Tibial artery (tissue), 4 donors: ENCODE results near the gene EXOC6.

ENCODE experiments used
- DNase-seq, 2 donors: peaks; one replicate each; pipeline ENCODE4 v3.0.0-alpha.2; 2019
- H3K27ac ChIP-seq, 2 donors: fragments of 200-600 bp; sonication (generic) in 1 of 2; 1 replicate in 1 of 2; 2 replicates in 1 of 2; pipeline ENCODE4 v1.5.1; 2018 to 2019; ENCODE audit warnings: mild to moderate bottlenecking in 1 of 2
- H3K27me3 ChIP-seq, 2 donors: fragments of 200-600 bp; sonication (generic) in 1 of 2; one replicate each; pipeline versions ENCODE4 v1.5.1 to v1.6.0; 2016 to 2019
- H3K36me3 ChIP-seq, 3 donors: fragments of 200-600 bp; sonication (generic) in 2 of 3; one replicate each; pipeline ENCODE4 v1.5.1; 2016 to 2019; ENCODE audit warnings: mild to moderate bottlenecking in 2 of 3
- H3K4me1 ChIP-seq, 4 donors: fragments of 200-600 bp; sonication (generic) in 2 of 4; 1 replicate in 3 of 4; 2 replicates in 1 of 4; pipeline ENCODE4 v1.5.1; 2016 to 2019
- H3K4me3 ChIP-seq, 2 donors: fragments of 200-600 bp; sonication (generic) in 1 of 2; 1 replicate in 1 of 2; 2 replicates in 1 of 2; pipeline ENCODE4 v1.5.1; 2018 to 2019; ENCODE audit warnings: mild to moderate bottlenecking in 2 of 2
- H3K9me3 ChIP-seq, 3 donors: fragments of 200-600 bp; sonication (generic) in 1 of 3; one replicate each; pipeline ENCODE4 v1.5.1; 2016 to 2019
- CTCF ChIP-seq, 2 experiments: fragments of 200-600 bp in 1 of 2; fragments of 450-650 bp in 1 of 2; IDR thresholded peaks; one replicate each; pipeline ENCODE4 v1.5.1; 2017 to 2019; ENCODE audit warnings: antibody characterized with exemption in 2 of 2, mild to moderate bottlenecking in 1 of 2, moderate library complexity in 1 of 2
- intact Hi-C: fragments of 100-400 bp; cut with DNase I; formaldehyde crosslinking; loops from one replicate; pipeline ENCODE4 v1.15.0; 2023; ENCODE audit warnings: low total_unique reads

Gene EXOC6

DNA sequence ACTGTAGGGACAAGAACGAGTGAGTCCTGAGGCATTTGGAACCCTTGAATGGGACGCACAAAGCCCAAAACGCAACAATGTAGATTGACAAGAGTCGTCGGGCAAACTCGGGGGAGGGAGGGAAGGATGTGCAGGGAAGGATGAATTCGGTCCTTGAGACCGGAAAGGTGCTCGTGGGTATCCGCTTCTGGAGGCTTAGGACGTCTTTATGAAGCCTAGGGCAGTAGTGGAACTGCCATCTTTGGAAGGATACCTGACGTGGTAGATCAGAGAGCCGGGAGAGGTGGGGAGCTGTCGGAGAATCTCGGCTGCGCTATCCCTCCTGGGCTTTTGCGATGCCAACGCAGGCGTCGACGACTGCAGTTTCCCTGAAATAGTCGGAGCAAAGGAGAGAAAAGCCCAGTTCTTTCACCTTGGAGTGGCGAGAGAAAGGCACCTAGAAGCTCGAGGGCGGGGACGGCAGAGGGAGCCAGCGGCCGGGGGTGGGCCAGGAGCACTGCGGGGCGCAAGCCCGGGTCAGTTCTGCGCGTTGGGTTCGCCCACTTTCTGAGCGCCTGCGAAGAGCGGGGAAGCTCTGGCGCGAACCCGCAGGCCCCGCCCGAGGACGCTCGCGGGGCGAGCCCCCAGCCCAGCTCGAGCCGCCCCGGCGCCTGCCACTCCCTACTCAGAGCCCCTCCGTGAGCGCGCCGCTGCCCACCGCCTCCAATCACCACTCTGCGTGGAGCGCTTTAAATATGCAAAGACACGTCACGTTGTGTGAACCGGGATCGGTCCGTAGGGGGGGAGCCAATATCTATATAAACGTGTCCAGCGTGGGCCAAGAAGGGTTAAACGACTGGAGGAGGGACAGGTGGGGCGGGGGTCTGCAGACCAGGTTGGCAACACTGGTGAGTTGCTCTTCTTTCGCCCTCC, 211.9 kb downstream of the EXOC6 start, which contains the start of gene CYP26C1:
CYP26C1 (plus strand) TSS at position 824 of the 912 bp plus-strand sequence. CDS start 466 bp downstream, outside the sequence.
- H3K27ac ChIP-seq, result no peak within 1 kb of the TSS
- no peak for DNase-seq
- no peaks in the 10 kb centered on the region for H3K9me3 ChIP-seq
- peaks cover 0 to 57% of the 10 kb centered on the region in 2 donors for H3K27me3 ChIP-seq
- peaks cover 5 to 11% (median 5%) of the 10 kb centered on the region in 3 donors for H3K36me3 ChIP-seq
- H3K4me3 ChIP-seq, result no peak within 1 kb of the TSS
- intact Hi-C loops, result loop anchor here (10.0 kb wide), 1 partner anchor 95 kb away; no protein-coding TSS in a partner anchor
- peaks cover 0 to 33% (median 24%) of the 10 kb centered on the region in 4 donors for H3K4me1 ChIP-seq
- no peak for TF ChIP-seq CTCF (IDR thresholded peaks at IDR 0.05)

DNA sequence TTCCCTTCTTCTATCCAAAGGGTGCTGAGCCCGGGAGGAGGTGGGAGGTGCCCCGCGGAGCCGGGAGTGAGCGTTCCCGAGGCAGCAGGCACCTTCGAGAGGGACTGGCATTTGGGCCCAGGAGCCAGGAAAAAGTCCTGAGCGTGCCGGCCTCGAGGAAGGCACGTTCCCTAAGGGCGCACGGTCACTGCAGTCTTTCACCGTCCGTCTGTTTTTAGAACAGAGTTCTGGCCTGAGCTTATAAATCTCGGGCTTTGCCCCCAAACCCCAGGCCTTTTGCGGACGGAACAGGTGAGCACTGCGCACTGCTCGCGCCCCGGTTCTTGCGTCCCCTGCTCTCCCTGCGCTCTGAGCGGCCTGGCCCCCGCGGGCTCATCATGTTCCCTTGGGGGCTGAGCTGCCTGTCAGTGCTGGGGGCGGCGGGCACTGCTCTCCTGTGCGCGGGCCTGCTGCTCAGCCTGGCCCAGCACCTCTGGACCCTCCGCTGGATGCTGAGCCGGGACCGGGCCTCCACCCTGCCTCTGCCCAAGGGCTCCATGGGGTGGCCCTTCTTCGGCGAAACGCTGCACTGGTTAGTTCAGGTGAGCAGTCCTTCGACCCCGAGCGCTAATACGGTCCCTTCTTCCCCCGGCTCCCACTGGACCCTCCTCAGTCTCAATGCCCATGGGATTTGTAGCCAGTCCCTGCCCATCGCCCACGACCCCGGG, 212.7 kb downstream of the EXOC6 start:
- Histone ChIP-seq H3K27ac (no peak overlapping the region), H3K4me3 (no peak overlapping the region), H3K9me3 (no peaks in the 10 kb centered on the region), H3K4me1 (peaks cover 0 to 41% (median 29%) of the 10 kb centered on the region in 4 donors), H3K27me3 (peaks cover 0 to 65% of the 10 kb centered on the region in 2 donors), H3K36me3 (peaks cover 5 to 11% (median 5%) of the 10 kb centered on the region in 3 donors)
- DNase-seq, result peak in 1 of 2 donors; percentile 61
- intact Hi-C loops, result loop anchor here (10.0 kb wide), 1 partner anchor 96 kb away; no protein-coding TSS in a partner anchor
- TF ChIP-seq CTCF (IDR thresholded peaks at IDR 0.05), result no peak

DNA sequence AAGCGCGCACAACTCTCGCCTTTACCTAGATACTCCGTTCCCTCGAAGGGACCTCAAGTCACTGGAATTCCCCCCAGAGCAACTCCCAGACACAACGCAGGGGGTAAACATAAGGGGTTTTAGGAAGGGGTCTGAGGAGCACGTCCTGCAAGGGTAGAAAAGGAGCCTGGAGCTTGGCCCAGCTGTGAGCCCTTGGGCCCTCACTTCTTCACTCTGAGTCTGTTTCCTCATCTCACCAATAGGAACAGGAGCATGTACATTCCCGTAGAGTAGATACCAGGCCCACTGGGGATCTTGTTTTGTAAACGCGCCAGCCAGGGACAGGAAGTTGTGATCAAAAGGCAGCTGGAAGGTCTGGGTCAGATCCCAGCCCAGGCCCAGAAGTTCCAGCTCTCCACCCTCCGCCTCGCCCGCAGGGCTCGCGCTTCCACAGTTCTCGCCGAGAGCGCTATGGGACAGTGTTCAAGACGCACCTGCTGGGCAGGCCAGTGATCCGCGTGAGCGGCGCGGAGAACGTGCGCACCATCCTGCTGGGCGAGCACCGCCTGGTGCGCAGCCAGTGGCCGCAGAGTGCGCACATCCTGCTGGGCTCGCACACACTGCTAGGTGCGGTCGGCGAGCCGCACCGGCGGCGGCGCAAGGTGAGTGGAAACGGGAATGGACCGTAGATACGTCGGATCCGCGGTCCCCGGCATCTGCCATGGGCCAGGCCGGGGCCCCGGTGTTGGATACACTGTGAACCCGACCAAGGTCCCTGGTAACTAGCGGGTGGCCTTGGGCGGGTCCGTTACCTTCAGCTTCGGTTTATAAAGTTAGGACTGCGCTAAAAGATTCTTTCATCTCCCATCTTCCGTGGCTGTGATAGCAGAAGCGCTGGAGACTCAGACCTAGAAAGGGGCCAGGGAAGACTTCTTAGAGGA, 213.5 kb downstream of the EXOC6 start:
- Histone ChIP-seq H3K4me1 (peaks cover 0 to 44% (median 31%) of the 10 kb centered on the region in 4 donors), H3K4me3 (peak overlapping the region; percentile 22 to 33)
- intact Hi-C loops, result loop anchor here (10.0 kb wide), 1 partner anchor 97 kb away; no protein-coding TSS in a partner anchor

GRCh38 chr10:93062514-93063143, 214.3 kb downstream of the EXOC6 start:
- Histone ChIP-seq H3K36me3 (peaks cover 5 to 11% (median 5%) of the 10 kb centered on the region in 3 donors), H3K27me3 (peaks cover 0 to 81% of the 10 kb centered on the region in 2 donors), H3K4me1 (peaks cover 0 to 44% (median 31%) of the 10 kb centered on the region in 4 donors), H3K9me3 (no peaks in the 10 kb centered on the region), H3K27ac (no peak overlapping the region), H3K4me3 (peak overlapping the region; percentile 22 to 33)
- peak; percentile 31 to 36 for TF ChIP-seq CTCF (IDR thresholded peaks at IDR 0.05)
- no peak for DNase-seq
- intact Hi-C loops, result loop anchor here (10.0 kb wide), 1 partner anchor 98 kb away; no protein-coding TSS in a partner anchor

More for the DNA sequence above, 213.5 kb downstream of the EXOC6 start:
- peaks cover 0 to 74% of the 10 kb centered on the region in 2 donors for H3K27me3 ChIP-seq
- no peak for TF ChIP-seq CTCF (IDR thresholded peaks at IDR 0.05)
- DNase-seq, result no peak
- no peaks in the 10 kb centered on the region for H3K9me3 ChIP-seq
- peaks cover 5 to 11% (median 5%) of the 10 kb centered on the region in 3 donors for H3K36me3 ChIP-seq
- H3K27ac ChIP-seq, result no peak overlapping the region
